Neural progenitor cell (in vitro differentiated cells): ENCODE measurements around the gene MBOAT7. TPM values are rescaled to one million over a fixed set of nuclear protein-coding genes. Genes with fewer than 3 reads are reported as not detected.

ENCODE experiments used
- DNase-seq: peaks from one replicate; pipeline ENCODE4 v3.0.0-alpha.2; 2016; ENCODE audit warnings: low spot score
- H2AFZ ChIP-seq: fragments of 200-600 bp; sonication (generic); replicated peaks from 2 replicates; pipeline ENCODE4 v1.6.1; 2016; ENCODE audit warnings: antibody characterized with exemption
- H3F3A ChIP-seq: fragments of 200-600 bp; sonication (generic); 2 replicates; pipeline ENCODE4 v1.6.1; 2016; ENCODE audit warnings: antibody characterized with exemption, low read depth
- H3K27ac ChIP-seq: fragments of 200-600 bp; sonication (generic); 2 replicates; pipeline ENCODE4 v1.5.1; 2016; ENCODE audit warnings: mild to moderate bottlenecking
- H3K27me3 ChIP-seq: fragments of 200-600 bp; sonication (generic); 2 replicates; pipeline ENCODE4 v1.6.1; 2016; ENCODE audit warnings: mild to moderate bottlenecking, moderate library complexity
- H3K36me3 ChIP-seq: fragments of 200-600 bp; sonication (generic); 2 replicates; pipeline ENCODE4 v1.5.1; 2016
- H3K4me1 ChIP-seq: fragments of 200-600 bp; sonication (generic); 2 replicates; pipeline ENCODE4 v1.6.1; 2016; ENCODE audit warnings: mixed run types
- H3K4me2 ChIP-seq: fragments of 200-600 bp; sonication (generic); 2 replicates; pipeline ENCODE4 v1.6.1; 2016
- H3K4me3 ChIP-seq: fragments of 200-600 bp; sonication (generic); 2 replicates; pipeline ENCODE4 v1.5.1; 2016
- H3K79me2 ChIP-seq: fragments of 200-600 bp; sonication (generic); 2 replicates; pipeline ENCODE4 v1.6.1; 2016; ENCODE audit warnings: low read depth
- H3K9ac ChIP-seq: fragments of 200-600 bp; sonication (generic); 2 replicates; pipeline ENCODE4 v1.6.1; 2016
- H3K9me3 ChIP-seq: fragments of 200-600 bp; sonication (generic); 2 replicates; pipeline ENCODE4 v1.5.1; 2016; ENCODE audit warnings: low read depth
- H4K20me1 ChIP-seq: fragments of 200-600 bp; sonication (generic); 2 replicates; pipeline ENCODE4 v1.6.1; 2016; ENCODE audit warnings: low read depth
- H3K27ac Mint-ChIP-seq: 3 replicates; pipeline ENCODE4 v1.8.0; 2021; ENCODE audit warnings: mixed read lengths
- H3K27me3 Mint-ChIP-seq: 2 replicates; pipeline ENCODE4 v1.8.0; 2022; ENCODE audit warnings: low read depth, mild to moderate bottlenecking, inconsistent platforms, moderate library complexity, mixed read lengths; ENCODE audit not compliant: insufficient read depth
- H3K36me3 Mint-ChIP-seq: 3 replicates; pipeline ENCODE4 v1.8.0; 2021; ENCODE audit warnings: mixed read lengths
- H3K4me1 Mint-ChIP-seq: 3 replicates; pipeline ENCODE4 v1.8.0; 2021; ENCODE audit warnings: mixed read lengths
- H3K4me3 Mint-ChIP-seq: 3 replicates; pipeline ENCODE4 v1.8.0; 2021; ENCODE audit warnings: mild to moderate bottlenecking, moderate library complexity, mixed read lengths
- H3K9me3 Mint-ChIP-seq: 3 replicates; pipeline ENCODE4 v1.8.0; 2020; ENCODE audit warnings: mixed read lengths
- CTCF ChIP-seq: fragments of 200-600 bp; sonication (generic); IDR thresholded peaks from 2 replicates; pipeline ENCODE4 v1.5.1; 2017; ENCODE audit warnings: antibody characterized with exemption, mild to moderate bottlenecking
- EZH2 ChIP-seq: fragments of 200-600 bp; sonication (generic); IDR thresholded peaks from 2 replicates; pipeline ENCODE4 v1.6.1; 2017; ENCODE audit warnings: antibody characterized with exemption, mild to moderate bottlenecking, moderate library complexity
- EZH2phosphoT487 ChIP-seq: fragments of 200-600 bp; sonication (generic); IDR thresholded peaks from 2 replicates; pipeline ENCODE4 v1.6.1; 2017; ENCODE audit warnings: antibody characterized with exemption
- total RNA-seq: library from RNA; depleted of rRNA; stranded (reverse); fragments of >200 nt; gene quantifications from 2 replicates; pipeline ENCODE4 v1.2.3, GENCODE V29; 2015; ENCODE audit warnings: low replicate concordance

MBOAT7 gene
- total RNA-seq, 1 donor from 2014 or later = 20.0 TPM

- Histone ChIP-seq H3K4me1 (no peaks in the 10 kb centered on the region), H3K9ac (no peak overlapping the region), H3K36me3 (no peaks in the 10 kb centered on the region), H4K20me1 (peaks cover 55% of the 10 kb centered on the region), H3K4me2 (no peak overlapping the region), H3K27me3 (no peaks in the 10 kb centered on the region), H2AFZ (no peak overlapping the region), H3K79me2 (peaks cover 20% of the 10 kb centered on the region), H3K4me3 (no peak overlapping the region), H3K27ac (peak overlapping the region; percentile 53), H3K9me3 (no peaks in the 10 kb centered on the region), H3F3A (peaks cover 27% of the 10 kb centered on the region)
- H3K4me1 Mint-ChIP-seq = peaks cover 19% of the 10 kb centered on the region
- DNase-seq = no peak
- H3K36me3 Mint-ChIP-seq = peaks cover 23% of the 10 kb centered on the region
- H3K4me3 Mint-ChIP-seq = no peak overlapping the region
- peaks cover 4% of the 10 kb centered on the region for H3K27me3 Mint-ChIP-seq
- H3K9me3 Mint-ChIP-seq = no peaks in the 10 kb centered on the region
- no peak for TF ChIP-seq EZH2
- TF ChIP-seq CTCF = no peak
- no peak for TF ChIP-seq EZH2phosphoT487
- peak overlapping the region; percentile 76 for H3K27ac Mint-ChIP-seq
Measured at GRCh38 chr19:54209811-54210494, 20.6 kb upstream of the MBOAT7 start.

GRCh38 chr19:54209058-54209810, 19.9 kb upstream of the MBOAT7 start:
- H3K4me1 ChIP-seq = peaks cover 6% of the 10 kb centered on the region
- H3K9me3 Mint-ChIP-seq = no peaks in the 10 kb centered on the region
- peaks cover 34% of the 10 kb centered on the region for H3F3A ChIP-seq
- no peaks in the 10 kb centered on the region for H3K36me3 ChIP-seq
- no peak overlapping the region for H3K4me3 Mint-ChIP-seq
- H3K27ac ChIP-seq = peak overlapping the region; percentile 53
- H2AFZ ChIP-seq = no peak overlapping the region
- no peak for TF ChIP-seq EZH2phosphoT487
- TF ChIP-seq EZH2 = no peak
- TF ChIP-seq CTCF = no peak
- H3K4me2 ChIP-seq = no peak overlapping the region
- H3K9ac ChIP-seq = no peak overlapping the region
- H3K36me3 Mint-ChIP-seq = peaks cover 26% of the 10 kb centered on the region
- H3K79me2 ChIP-seq = peaks cover 28% of the 10 kb centered on the region
- H3K27me3 Mint-ChIP-seq = peaks cover 4% of the 10 kb centered on the region
- peaks cover 62% of the 10 kb centered on the region for H4K20me1 ChIP-seq
- H3K27me3 ChIP-seq = no peaks in the 10 kb centered on the region
- H3K9me3 ChIP-seq = no peaks in the 10 kb centered on the region
- peak overlapping the region; percentile 57 for H3K27ac Mint-ChIP-seq
- no peak for DNase-seq
- peaks cover 21% of the 10 kb centered on the region for H3K4me1 Mint-ChIP-seq
- H3K4me3 ChIP-seq = no peak overlapping the region

GRCh38 chr19:54208784-54209057, 19.3 kb upstream of the MBOAT7 start:
- H3K9ac ChIP-seq = no peak overlapping the region
- TF ChIP-seq EZH2phosphoT487 (no peak), CTCF (no peak), EZH2 (no peak)
- no peak overlapping the region for H3K4me3 Mint-ChIP-seq
- H2AFZ ChIP-seq = no peak overlapping the region
- H3K4me1 ChIP-seq = peaks cover 11% of the 10 kb centered on the region
- no peak overlapping the region for H3K4me2 ChIP-seq
- H3K27me3 ChIP-seq = no peaks in the 10 kb centered on the region
- H3K9me3 Mint-ChIP-seq = no peaks in the 10 kb centered on the region
- no peak overlapping the region for H3K27ac Mint-ChIP-seq
- peaks cover 18% of the 10 kb centered on the region for H3K4me1 Mint-ChIP-seq
- peaks cover 26% of the 10 kb centered on the region for H3K36me3 Mint-ChIP-seq
- H3K79me2 ChIP-seq = peaks cover 33% of the 10 kb centered on the region
- H3F3A ChIP-seq = peaks cover 35% of the 10 kb centered on the region
- H3K27ac ChIP-seq = peak overlapping the region; percentile 53
- peaks cover 67% of the 10 kb centered on the region for H4K20me1 ChIP-seq
- no peak for DNase-seq
- no peak overlapping the region for H3K4me3 ChIP-seq
- peaks cover 4% of the 10 kb centered on the region for H3K27me3 Mint-ChIP-seq
- H3K9me3 ChIP-seq = no peaks in the 10 kb centered on the region
- no peaks in the 10 kb centered on the region for H3K36me3 ChIP-seq
